SK-N-SH (cell line): ENCODE data around the gene PLIN5. TPM values are rescaled to one million over a fixed set of nuclear protein-coding genes. Genes with fewer than 3 reads are reported as not detected.
"Not testable (repeated sequence)": the region's sequence is repeated elsewhere in the genome, so short reads cannot be mapped to it uniquely, and the experiment has no call there.

Experiments used
- CTCF ChIA-PET: fragments of 300-600, 350-600 bp; formaldehyde crosslinking; extraction: SDS; loops from one replicate; lab custom pipeline; 2021; lab: Yijun Ruan, JAX
- POLR2A ChIA-PET: fragments of 350-600 bp; sonication (Branson Sonifier 250); formaldehyde crosslinking; extraction: SDS; loops from one replicate; lab custom pipeline; 2020; ENCODE audit warnings: antibody characterized with exemption, inconsistent platforms; lab: Yijun Ruan, JAX
- DNase-seq: peaks from one replicate; pipeline ENCODE4 v3.0.0; 2012
- H2AFZ ChIP-seq: fragments of 200-600 bp; sonication (generic); 2 replicates; pipeline ENCODE4 v1.8.1; 2016; ENCODE audit warnings: antibody characterized with exemption, mild to moderate bottlenecking, low read depth
- H3F3A ChIP-seq: fragments of 200-600 bp; sonication (generic); replicated peaks from 2 replicates; pipeline ENCODE3; 2016; ENCODE audit warnings: antibody characterized with exemption, mild to moderate bottlenecking; ENCODE audit not compliant: insufficient read depth
- H3K27ac ChIP-seq, 2 experiments: fragments of 200-500 bp in 1 of 2; fragments of 200-600 bp in 1 of 2; sonication (Bioruptor generic) in 1 of 2; sonication (generic), shearing (Covaris generic) in 1 of 2; 2 replicates each; pipeline versions ENCODE4 v1.5.1 to v1.6.1; 2014 to 2016; ENCODE audit warnings: low read depth in 2 of 2, inconsistent platforms in 1 of 2, low read length in 1 of 2, mild to moderate bottlenecking in 1 of 2, mixed read lengths in 1 of 2
- H3K27me3 ChIP-seq: fragments of 200-600 bp; sonication (generic), shearing (Covaris generic); 2 replicates; pipeline ENCODE4 v1.6.1; 2016; ENCODE audit warnings: mixed run types; ENCODE audit not compliant: insufficient read depth
- H3K36me3 ChIP-seq, 2 experiments: fragments of 200-500 bp in 1 of 2; fragments of 200-600 bp in 1 of 2; sonication (Bioruptor generic) in 1 of 2; sonication (generic) in 1 of 2; replicated peaks in 1 of 2; 2 replicates each; pipeline versions ENCODE3 to v1.5.1; 2014 to 2016; ENCODE audit warnings: low read length in 1 of 2, mild to moderate bottlenecking in 1 of 2; ENCODE audit not compliant: insufficient read depth in 2 of 2, control insufficient read depth in 1 of 2
- H3K4me1 ChIP-seq, 2 experiments: fragments of 200-500 bp in 1 of 2; fragments of 200-600 bp in 1 of 2; sonication (Bioruptor generic) in 1 of 2; sonication (generic), shearing (Covaris generic) in 1 of 2; 2 replicates each; pipeline versions ENCODE4 v1.5.1 to v1.6.1; 2014 to 2016; ENCODE audit warnings: low read depth in 1 of 2, low read length in 1 of 2, mixed run types in 1 of 2; ENCODE audit not compliant: insufficient read depth in 2 of 2, control insufficient read depth in 1 of 2
- H3K4me2 ChIP-seq: fragments of 200-600 bp; sonication (generic), shearing (Covaris generic); 2 replicates; pipeline ENCODE4 v1.6.1; 2017; ENCODE audit warnings: mixed run types
- H3K4me3 ChIP-seq, 2 experiments: fragments of 200-500 bp in 1 of 2; fragments of 200-600 bp in 1 of 2; sonication (Bioruptor generic) in 1 of 2; sonication (generic), shearing (Covaris generic) in 1 of 2; 2 replicates each; pipeline versions ENCODE4 v1.5.1 to v1.8.1; 2014 to 2016; ENCODE audit warnings: low read depth in 2 of 2, inconsistent platforms in 1 of 2, low read length in 1 of 2, mild to moderate bottlenecking in 1 of 2, mixed read lengths in 1 of 2, moderate library complexity in 1 of 2
- H3K79me2 ChIP-seq: fragments of 200-600 bp; sonication (generic); 2 replicates; pipeline ENCODE4 v1.8.1; 2017; ENCODE audit warnings: mild to moderate bottlenecking; ENCODE audit not compliant: insufficient read depth
- H3K9ac ChIP-seq: fragments of 200-600 bp; sonication (generic); 2 replicates; pipeline ENCODE4 v1.6.1; 2017; ENCODE audit warnings: mixed run types
- H3K9me2 ChIP-seq: fragments of 200-600 bp; sonication (generic); 2 replicates; pipeline ENCODE4 v1.6.1; 2017; ENCODE audit warnings: mixed run types
- H3K9me3 ChIP-seq: fragments of 200-600 bp; sonication (generic); 2 replicates; pipeline ENCODE4 v1.6.1; 2017; ENCODE audit warnings: mixed run types, mild to moderate bottlenecking, moderate library complexity
- H4K20me1 ChIP-seq: fragments of 200-600 bp; sonication (generic); 2 replicates; pipeline ENCODE4 v1.6.1; 2017; ENCODE audit warnings: mild to moderate bottlenecking, mixed run types; ENCODE audit not compliant: insufficient read depth
- EZH2phosphoT487 ChIP-seq: fragments of 200-600 bp; sonication (generic); IDR thresholded peaks from 2 replicates; pipeline ENCODE4 v1.6.1; 2017; ENCODE audit warnings: low read depth, mixed run types, mild to moderate bottlenecking, antibody characterized with exemption, moderate library complexity, borderline replicate concordance
- JUND ChIP-seq: IDR thresholded peaks from 2 replicates; pipeline ENCODE4 v1.4.0; 2012
- MXI1 ChIP-seq: IDR thresholded peaks from 2 replicates; pipeline ENCODE4 v1.6.1; 2012; ENCODE audit warnings: mild to moderate bottlenecking, low read depth, low read length, improper control_type of control experiment
- PBX3 ChIP-seq: IDR thresholded peaks from 2 replicates; pipeline ENCODE4; 2012
- REST ChIP-seq: IDR thresholded peaks from 2 replicates; pipeline ENCODE4 v1.6.1; 2012; ENCODE audit warnings: mild to moderate bottlenecking, low read depth, low read length, moderate library complexity
- TEAD4 ChIP-seq: IDR thresholded peaks from 2 replicates; pipeline ENCODE4 v1.4.0; 2012; ENCODE audit warnings: mild to moderate bottlenecking, borderline replicate concordance; ENCODE audit not compliant: insufficient read depth
- YY1 ChIP-seq: IDR thresholded peaks from 2 replicates; pipeline ENCODE4 v1.4.0; 2012; ENCODE audit warnings: low read depth, mild to moderate bottlenecking
- ZBTB33 ChIP-seq: IDR thresholded peaks from 2 replicates; pipeline ENCODE4 v1.4.0; 2012; ENCODE audit warnings: low read depth, borderline replicate concordance
- WGBS: methylation state at CpG from one replicate; pipeline ENCODE4 v1.1.6; 2017; ENCODE audit warnings: low lambda C conversion rate; 5-methylcytosine and 5-hydroxymethylcytosine counted together
- polyA plus RNA-seq, 3 experiments: library from polyadenylated mRNA; depleted of rRNA; stranded (reverse); fragments of >200 nt; gene quantifications; 2 replicates each; pipeline ENCODE4 v1.2.3, GENCODE V29; 2012

The PLIN5 gene
- polyA plus RNA-seq, 1 of the 3 experiments (the other 2 are of a cell fraction), result 0.59 TPM

- Histone ChIP-seq H3K9ac (no peak overlapping the region), H3K4me2 (no peak overlapping the region), H3K79me2 (no peaks in the 10 kb centered on the region), H3K4me1 (no peaks in the 10 kb centered on the region; a peak in 1 of 4 replicates), H3K9me3 (no peaks in the 10 kb centered on the region), H4K20me1 (no peaks in the 10 kb centered on the region), H3K36me3 (no peaks in the 10 kb centered on the region), H2AFZ (no peak overlapping the region), H3K9me2 (no peaks in the 10 kb centered on the region), H3K27ac (no peak overlapping the region), H3K27me3 (peaks cover 10% of the 10 kb centered on the region; the same call in 1 of the 2 replicates), H3K4me3 (no peak overlapping the region), H3F3A (no peaks in the 10 kb centered on the region)
- DNase-seq, result no peak
- WGBS, result 82% methylated on average over 61 of the region's 77 CpGs
- ChIA-PET POLR2A (no interaction called here), CTCF (interaction anchor here (1.6 kb wide), 1 partner anchor 18 kb away, joined by 4 read pairs; no protein-coding TSS in a partner anchor)
- no peak for TF ChIP-seq JUND
- TF ChIP-seq PBX3, result no peak
- no peak for TF ChIP-seq REST
- TF ChIP-seq YY1, result no peak
- no peak for TF ChIP-seq ZBTB33
- no peak for TF ChIP-seq EZH2phosphoT487
- no peak for TF ChIP-seq MXI1
- TF ChIP-seq TEAD4, result no peak
Measured at GRCh38 chr19:4542896-4543841, 8.1 kb upstream of the PLIN5 start.

GRCh38 chr19:4541806-4542145 lies 6.8 kb upstream of the PLIN5 start:
- not testable (repeated sequence) for H3K4me2 ChIP-seq

More at GRCh38 chr19:4541806-4542145, 6.8 kb upstream of the PLIN5 start:
- H4K20me1 ChIP-seq, DNase-seq, H3K79me2 ChIP-seq, H3K27ac ChIP-seq, H3K36me3 ChIP-seq, H3K9ac ChIP-seq, H2AFZ ChIP-seq, H3F3A ChIP-seq, H3K9me2 ChIP-seq, POLR2A ChIA-PET, H3K4me3 ChIP-seq, H3K4me1 ChIP-seq, H3K27me3 ChIP-seq, H3K9me3 ChIP-seq: not testable (repeated sequence)
- CTCF ChIA-PET, result interaction anchor here (1.6 kb wide), 1 partner anchor 17 kb away, joined by 4 read pairs; no protein-coding TSS in a partner anchor
- WGBS, result 95% methylated on average over 12 of the region's 12 CpGs
